H54 (cell line): ENCODE results near the gene SIVA1.
"Not testable (repeated sequence)": the region's sequence is repeated elsewhere in the genome, so short reads cannot be mapped to it uniquely, and the experiment has no call there.

ENCODE experiments used
- DNase-seq: peaks from one replicate; pipeline ENCODE4 v3.0.0; 2011; ENCODE audit warnings: low spot score, mixed read lengths; ENCODE audit not compliant: insufficient read length
- FAIRE-seq: peaks from 3 replicates; lab custom pipeline; 2011; peaks lifted over from hg19 to GRCh38; lab: Jason Lieb, UNC
- POLR2A ChIP-seq: IDR thresholded peaks from 2 replicates; pipeline ENCODE4 v1.6.1; 2011; ENCODE audit warnings: low read depth, mild to moderate bottlenecking, low read length

Gene SIVA1

DNA sequence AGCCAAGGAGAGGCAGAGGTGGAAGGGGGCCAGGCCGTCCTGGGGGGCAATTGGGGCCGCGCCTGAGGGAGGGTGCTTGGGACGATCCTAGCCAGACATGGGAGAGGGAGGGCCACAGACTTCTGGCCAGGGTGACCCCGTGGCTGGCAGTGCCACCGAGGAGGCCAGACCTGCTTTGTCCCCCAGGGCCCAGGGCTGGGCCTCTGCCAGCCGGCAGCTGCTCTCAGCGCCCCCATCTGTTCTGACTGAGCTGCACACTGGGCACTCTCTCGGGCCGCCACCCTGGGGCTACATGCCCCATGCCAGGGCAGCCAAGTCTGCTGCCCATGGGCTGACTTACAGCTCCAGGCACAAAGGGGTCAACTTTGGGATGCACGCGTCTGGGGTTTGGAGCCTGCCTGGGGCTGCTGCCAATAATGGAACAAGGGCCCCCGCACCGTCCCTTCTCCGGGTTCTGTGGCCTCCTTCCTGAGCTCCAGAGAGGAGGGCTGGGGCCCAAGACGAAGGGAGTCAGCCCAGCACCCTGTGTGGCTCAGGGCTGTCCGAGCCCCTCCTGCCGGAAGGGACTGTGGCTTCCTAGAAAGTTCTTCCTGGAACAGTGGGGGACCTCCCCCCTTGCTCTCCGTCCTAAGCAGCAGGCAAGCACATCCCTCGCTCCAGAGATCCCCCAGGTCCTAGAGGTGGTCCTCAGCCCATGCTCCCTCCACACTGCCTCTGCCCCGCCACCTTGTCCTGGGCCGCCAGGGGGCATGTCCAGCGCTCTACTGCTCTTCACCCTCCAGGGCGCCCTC lies 27.8 kb upstream of the SIVA1 start:
- no peak for DNase-seq
- no peak for FAIRE-seq
- TF ChIP-seq POLR2A, result no peak

DNA sequence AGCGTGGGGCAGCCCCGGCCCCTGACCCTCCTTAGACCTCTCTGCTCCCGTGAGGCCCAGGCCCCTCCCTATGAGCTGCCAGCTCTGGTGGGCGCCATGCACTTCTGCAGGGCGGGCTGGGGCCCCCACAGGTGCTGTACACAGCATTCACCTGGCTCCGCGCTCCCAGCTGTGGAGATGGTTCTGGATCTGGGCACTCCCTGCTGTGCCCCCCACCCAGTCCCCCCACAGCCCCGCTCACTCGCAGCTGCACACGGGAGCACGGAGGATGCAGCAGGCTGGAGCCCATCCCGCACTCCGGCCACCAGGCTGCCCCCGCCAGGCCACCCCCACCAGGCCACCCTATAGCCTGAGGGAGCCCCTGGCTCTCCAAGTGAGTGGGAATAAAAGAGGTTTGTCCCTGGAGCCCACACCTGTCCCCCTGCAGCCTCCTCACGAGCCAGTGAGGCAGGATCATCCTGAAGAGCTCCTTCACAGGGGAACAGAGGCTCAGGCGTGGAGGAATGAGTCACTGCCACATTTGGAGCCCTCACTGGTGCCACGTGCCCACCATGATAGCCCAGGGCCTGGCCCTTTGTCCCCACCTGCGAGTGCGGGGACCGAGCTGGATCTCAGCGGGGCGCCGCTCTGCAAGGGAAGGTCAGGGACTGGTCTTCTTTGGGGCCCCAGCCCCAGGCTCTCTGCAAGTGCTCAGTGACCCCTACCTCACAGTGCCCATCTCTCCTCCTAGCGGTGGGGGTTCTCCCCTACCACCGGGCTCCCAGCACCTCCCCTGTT lies 27.0 kb upstream of the SIVA1 start:
- DNase-seq, result no peak
- FAIRE-seq, result no peak
- no peak for TF ChIP-seq POLR2A

GRCh38 chr14:104726600-104727451 lies 26.1 kb upstream of the SIVA1 start:
- TF ChIP-seq POLR2A, result no peak
- no peak for FAIRE-seq
- no peak for DNase-seq

DNA sequence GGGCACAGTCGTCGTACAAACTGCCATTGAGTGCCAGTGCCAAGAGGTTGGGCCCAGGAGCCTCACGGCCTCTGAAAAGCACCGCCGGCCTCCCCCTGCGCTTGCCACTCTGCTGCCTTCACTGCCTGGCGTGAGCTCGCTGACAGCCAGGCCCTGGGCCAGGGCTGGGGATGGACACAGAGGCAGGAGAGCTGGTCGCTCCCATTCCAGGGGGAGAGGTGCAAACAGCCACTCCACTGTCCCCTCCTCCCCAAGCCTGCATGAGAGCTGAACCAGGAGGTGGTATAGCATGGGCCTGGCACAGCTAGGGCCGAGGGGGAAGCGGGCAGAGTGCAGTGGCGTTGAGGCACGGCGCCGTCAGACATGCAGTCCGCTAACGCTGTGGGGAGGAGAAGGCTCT lies 24.3 kb upstream of the SIVA1 start:
- DNase-seq, result no peak
- FAIRE-seq, result no peak
- TF ChIP-seq POLR2A, result no peak

DNA sequence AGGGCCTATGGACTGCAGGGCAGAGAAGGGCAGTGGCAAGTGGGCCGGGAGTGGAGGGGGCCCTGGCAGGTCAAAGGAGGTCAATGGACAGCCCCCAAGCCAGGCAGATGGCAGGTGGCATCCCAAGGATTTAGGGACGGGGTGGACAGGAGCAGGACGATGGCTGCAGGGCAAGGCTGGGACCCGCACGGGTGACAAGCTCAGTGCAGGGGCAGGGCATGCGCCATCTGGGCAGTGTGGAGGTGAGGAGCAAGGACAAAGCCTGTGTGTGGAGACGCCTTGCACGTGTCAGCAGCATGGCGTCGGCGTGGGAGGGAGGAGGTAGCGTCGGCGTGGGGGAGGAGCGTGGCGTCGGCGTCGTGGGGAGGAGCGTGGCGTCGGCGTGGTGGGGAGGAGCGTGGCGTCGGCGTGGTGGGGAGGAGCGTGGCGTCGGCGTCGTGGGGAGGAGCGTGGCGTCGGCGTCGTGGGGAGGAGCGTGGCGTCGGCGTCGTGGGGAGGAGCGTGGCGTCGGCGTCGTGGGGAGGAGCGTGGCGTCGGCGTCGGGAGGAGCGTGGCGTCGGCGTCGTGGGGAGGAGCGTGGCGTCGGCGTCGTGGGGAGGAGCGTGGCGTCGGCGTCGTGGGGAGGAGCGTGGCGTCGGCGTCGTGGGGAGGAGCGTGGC lies 23.6 kb upstream of the SIVA1 start:
- not testable (repeated sequence) for DNase-seq, FAIRE-seq

- no peak for FAIRE-seq
- TF ChIP-seq POLR2A, result no peak
- no peak for DNase-seq
These were observed 23.1 kb upstream of the SIVA1 start for GRCh38 chr14:104729835-104730181.

DNA sequence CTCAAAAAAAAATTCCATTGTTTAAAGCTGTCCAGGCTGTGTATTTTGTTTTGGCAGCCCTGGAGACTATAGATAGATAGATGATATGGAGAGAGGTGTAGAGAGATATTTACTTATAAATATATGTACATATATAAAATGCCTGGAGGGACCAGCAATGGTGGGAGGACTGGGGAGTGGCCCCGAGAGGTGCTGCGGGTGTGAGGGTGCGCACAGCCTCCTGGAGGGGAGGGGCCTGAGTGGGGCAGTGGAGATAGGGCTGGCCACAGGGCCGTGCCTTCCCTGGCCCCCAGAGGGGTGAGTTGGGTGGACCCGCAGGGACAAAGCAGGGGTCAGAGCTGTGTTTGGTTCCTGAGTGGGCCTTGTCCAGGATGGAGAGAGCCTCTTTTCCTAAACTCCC lies 22.5 kb upstream of the SIVA1 start:
- DNase-seq, result no peak
- TF ChIP-seq POLR2A, result no peak
- no peak for FAIRE-seq

GRCh38 chr14:104731320-104732294 lies 21.3 kb upstream of the SIVA1 start:
- FAIRE-seq, result no peak
- no peak for DNase-seq
- no peak for TF ChIP-seq POLR2A

GRCh38 chr14:104732355-104732804 lies 20.6 kb upstream of the SIVA1 start:
- FAIRE-seq (peak; percentile 84), DNase-seq (peak; percentile 74)
- no peak for TF ChIP-seq POLR2A

GRCh38 chr14:104732931-104733681 lies 19.8 kb upstream of the SIVA1 start:
- no peak for FAIRE-seq
- DNase-seq, result no peak
- no peak for TF ChIP-seq POLR2A

DNA sequence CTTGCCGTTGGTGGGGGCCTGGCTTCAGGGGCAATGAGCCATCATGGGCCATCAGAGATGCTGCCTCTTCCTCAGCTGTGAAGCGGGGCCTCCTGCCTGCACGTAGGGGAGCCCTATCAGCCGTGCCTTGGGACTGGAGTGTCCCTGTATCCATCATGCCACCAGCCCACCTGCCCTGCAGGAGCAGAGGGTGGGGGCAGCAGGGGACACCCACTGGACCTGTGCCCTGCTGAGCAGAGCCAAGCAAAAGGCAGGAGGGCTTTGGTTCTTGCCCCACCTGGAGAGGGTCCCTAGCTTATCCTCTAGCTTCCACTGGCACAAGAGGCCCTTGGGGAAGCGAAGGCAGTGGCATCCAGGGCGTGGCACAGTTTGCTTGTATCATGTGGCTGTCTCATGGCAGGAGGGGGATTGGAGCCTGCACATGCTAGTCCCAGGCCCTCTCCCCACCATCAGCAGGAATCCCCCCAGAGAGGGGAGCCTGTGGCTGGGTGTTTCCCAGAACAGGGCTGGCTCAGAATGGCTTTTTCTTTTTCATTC lies 18.8 kb upstream of the SIVA1 start:
- TF ChIP-seq POLR2A, result no peak
- FAIRE-seq (no peak), DNase-seq (no peak)
